Measurements from ENCODE around the gene RPP14.
"Not testable (repeated sequence)": the region's sequence is repeated elsewhere in the genome, so short reads cannot be mapped to it uniquely, and the experiment has no call there.

The RPP14 gene

GRCh38 chr3:58335652-58335947 lies 29.6 kb downstream of the RPP14 start:
- Histone ChIP-seq H3K36me3 (ENCODE audit: control insufficient read depth in 4 of 4, insufficient read depth in 4 of 4, low read length in 3 of 4) (peaks cover 0 to 25% (median 3%) of the 10 kb centered on the region in 4 experiments), H3K4me1 (ENCODE audit: control extremely low read depth in 1 of 4, control insufficient read depth in 4 of 4, insufficient read depth in 4 of 4, low read length in 3 of 4) (peaks cover 11 to 45% (median 34%) of the 10 kb centered on the region in 4 experiments), H3K27ac (ENCODE audit: insufficient read depth in 1 of 2, low read depth in 1 of 2, low read length in 2 of 2, poor library complexity in 1 of 2, severe bottlenecking in 2 of 2) (peak overlapping the region; percentile 66 to 81), H3K9me3 (ENCODE audit: control extremely low read depth in 1 of 5, control insufficient read depth in 4 of 5, insufficient read depth in 2 of 5, low read depth in 1 of 5, low read length in 4 of 5) (no peaks in the 10 kb centered on the region), H3K4me3 (ENCODE audit: control insufficient read depth in 1 of 7, extremely low read depth in 1 of 7, insufficient read depth in 4 of 7, low read depth in 2 of 7, low read length in 6 of 7) (peak overlapping the region in 2 of 7 experiments; percentile 11 to 91), H3K27me3 (replicated peaks in 2 of 5; ENCODE audit: control insufficient read depth in 4 of 5, insufficient read depth in 5 of 5, low read length in 4 of 5) (no peaks in the 10 kb centered on the region)
- ChIA-PET CTCF (interaction anchor here (0.6 to 7.4 kb wide), 12 partner anchors 9 to 198 kb away, joined by 3 to 44 read pairs (median 6); partner anchors contain the start of genes HTD2 and RPP14), POLR2A (interaction anchor here (0.8 to 1.4 kb wide), 4 partner anchors 9 to 27 kb away, joined by 3 to 4 read pairs (median 3); no protein-coding TSS in a partner anchor)
- WGBS (ENCODE audit: insufficient coverage), result 100% methylated on average over 1 of the region's 1 CpG
- DNase-seq, result no peak

GRCh38 chr3:58336135-58336882 lies 30.3 kb downstream of the RPP14 start:
- Histone ChIP-seq H3K4me1 (ENCODE audit: control extremely low read depth in 1 of 4, control insufficient read depth in 4 of 4, insufficient read depth in 4 of 4, low read length in 3 of 4) (peaks cover 11 to 52% (median 34%) of the 10 kb centered on the region in 4 experiments), H3K9me3 (ENCODE audit: control extremely low read depth in 1 of 5, control insufficient read depth in 4 of 5, insufficient read depth in 2 of 5, low read depth in 1 of 5, low read length in 4 of 5) (no peaks in the 10 kb centered on the region), H3K36me3 (ENCODE audit: control insufficient read depth in 4 of 4, insufficient read depth in 4 of 4, low read length in 3 of 4) (peaks cover 0 to 31% (median 4%) of the 10 kb centered on the region in 4 experiments), H3K27ac (ENCODE audit: insufficient read depth in 1 of 2, low read depth in 1 of 2, low read length in 2 of 2, poor library complexity in 1 of 2, severe bottlenecking in 2 of 2) (no peak overlapping the region), H3K4me3 (ENCODE audit: control insufficient read depth in 1 of 7, extremely low read depth in 1 of 7, insufficient read depth in 4 of 7, low read depth in 2 of 7, low read length in 6 of 7) (no peak overlapping the region), H3K27me3 (replicated peaks in 2 of 5; ENCODE audit: control insufficient read depth in 4 of 5, insufficient read depth in 5 of 5, low read length in 4 of 5) (no peaks in the 10 kb centered on the region)
- whole genome bisulfite sequencing (ENCODE audit: insufficient coverage), result 100% methylated on average over 1 of the region's 3 CpGs
- ChIA-PET POLR2A (interaction anchor here (0.9 to 1.4 kb wide), 2 partner anchors 18 to 28 kb away, joined by 3 to 4 read pairs; no protein-coding TSS in a partner anchor), CTCF (interaction anchor here (1.0 to 7.4 kb wide), 9 partner anchors 8 to 197 kb away, joined by 3 to 44 read pairs (median 7); no protein-coding TSS in a partner anchor)
- DNase-seq, result peak in 2 of 3 donors; percentile 28 to 34

GRCh38 chr3:58337190-58337589 lies 31.1 kb downstream of the RPP14 start:
- DNase-seq, result no peak
- CTCF ChIA-PET, result interaction anchor here (1.1 to 3.3 kb wide), 3 partner anchors 15 to 147 kb away, joined by 3 to 37 read pairs (median 6); no protein-coding TSS in a partner anchor
- POLR2A ChIA-PET, result no interaction called here
- Histone ChIP-seq H3K27ac (ENCODE audit: insufficient read depth in 1 of 2, low read depth in 1 of 2, low read length in 2 of 2, poor library complexity in 1 of 2, severe bottlenecking in 2 of 2) (no peak overlapping the region), H3K4me1 (ENCODE audit: control extremely low read depth in 1 of 4, control insufficient read depth in 4 of 4, insufficient read depth in 4 of 4, low read length in 3 of 4) (peaks cover 11 to 51% (median 32%) of the 10 kb centered on the region in 4 experiments), H3K27me3 (replicated peaks in 2 of 5; ENCODE audit: control insufficient read depth in 4 of 5, insufficient read depth in 5 of 5, low read length in 4 of 5) (no peaks in the 10 kb centered on the region), H3K9me3 (ENCODE audit: control extremely low read depth in 1 of 5, control insufficient read depth in 4 of 5, insufficient read depth in 2 of 5, low read depth in 1 of 5, low read length in 4 of 5) (no peaks in the 10 kb centered on the region), H3K36me3 (ENCODE audit: control insufficient read depth in 4 of 4, insufficient read depth in 4 of 4, low read length in 3 of 4) (peaks cover 0 to 34% (median 4%) of the 10 kb centered on the region in 4 experiments), H3K4me3 (ENCODE audit: control insufficient read depth in 1 of 7, extremely low read depth in 1 of 7, insufficient read depth in 4 of 7, low read depth in 2 of 7, low read length in 6 of 7) (no peak overlapping the region)
- WGBS (ENCODE audit: insufficient coverage), result no CpG with 5 or more reads among the region's 1 CpG

GRCh38 chr3:58339146-58339545 lies 33.1 kb downstream of the RPP14 start:
- DNase-seq; H3K4me3 ChIP-seq (ENCODE audit: control insufficient read depth in 1 of 7, extremely low read depth in 1 of 7, insufficient read depth in 4 of 7, low read depth in 2 of 7, low read length in 6 of 7); H3K9me3 ChIP-seq (ENCODE audit: control extremely low read depth in 1 of 5, control insufficient read depth in 4 of 5, insufficient read depth in 2 of 5, low read depth in 1 of 5, low read length in 4 of 5); H3K27ac ChIP-seq (ENCODE audit: insufficient read depth in 1 of 2, low read depth in 1 of 2, low read length in 2 of 2, poor library complexity in 1 of 2, severe bottlenecking in 2 of 2); H3K27me3 ChIP-seq (replicated peaks in 2 of 5; ENCODE audit: control insufficient read depth in 4 of 5, insufficient read depth in 5 of 5, low read length in 4 of 5): not testable (repeated sequence)
- H3K4me1 ChIP-seq (ENCODE audit: control extremely low read depth in 1 of 4, control insufficient read depth in 4 of 4, insufficient read depth in 4 of 4, low read length in 3 of 4), result peaks cover 8 to 51% (median 20%) of the 10 kb centered on the region in 4 experiments
- H3K36me3 ChIP-seq (ENCODE audit: control insufficient read depth in 4 of 4, insufficient read depth in 4 of 4, low read length in 3 of 4), result peaks cover 4 to 53% (median 8%) of the 10 kb centered on the region in 4 experiments
- ChIA-PET POLR2A (interaction anchor here (0.7 kb wide), 1 partner anchor 9 kb away, joined by 10 read pairs; no protein-coding TSS in a partner anchor), CTCF (interaction anchor here (0.7 to 2.9 kb wide), 6 partner anchors 11 to 1508 kb away, joined by 3 to 16 read pairs (median 4); no protein-coding TSS in a partner anchor)
- 91% methylated on average over 8 of the region's 12 CpGs for WGBS (ENCODE audit: insufficient coverage)

- Histone ChIP-seq H3K27me3 (replicated peaks in 2 of 5; ENCODE audit: control insufficient read depth in 4 of 5, insufficient read depth in 5 of 5, low read length in 4 of 5) (no peaks in the 10 kb centered on the region), H3K9me3 (ENCODE audit: control extremely low read depth in 1 of 5, control insufficient read depth in 4 of 5, insufficient read depth in 2 of 5, low read depth in 1 of 5, low read length in 4 of 5) (no peaks in the 10 kb centered on the region), H3K36me3 (ENCODE audit: control insufficient read depth in 4 of 4, insufficient read depth in 4 of 4, low read length in 3 of 4) (peaks cover 4 to 60% (median 8%) of the 10 kb centered on the region in 4 experiments), H3K4me3 (ENCODE audit: control insufficient read depth in 1 of 7, extremely low read depth in 1 of 7, insufficient read depth in 4 of 7, low read depth in 2 of 7, low read length in 6 of 7) (no peak overlapping the region), H3K27ac (ENCODE audit: insufficient read depth in 1 of 2, low read depth in 1 of 2, low read length in 2 of 2, poor library complexity in 1 of 2, severe bottlenecking in 2 of 2) (no peak overlapping the region), H3K4me1 (ENCODE audit: control extremely low read depth in 1 of 4, control insufficient read depth in 4 of 4, insufficient read depth in 4 of 4, low read length in 3 of 4) (peaks cover under 1 to 43% (median 5%) of the 10 kb centered on the region in 4 experiments)
- 100% methylated on average over 2 of the region's 3 CpGs for WGBS (ENCODE audit: insufficient coverage)
- no peak for DNase-seq
- ChIA-PET CTCF (interaction anchor here (0.6 to 2.9 kb wide), 7 partner anchors 9 to 72 kb away, joined by 3 to 16 read pairs (median 4); no protein-coding TSS in a partner anchor), POLR2A (no interaction called here)
Measured at GRCh38 chr3:58340594-58341244, 34.7 kb downstream of the RPP14 start.

- peaks cover 0 to 37% (median under 1%) of the 10 kb centered on the region in 4 experiments for H3K4me1 ChIP-seq (ENCODE audit: control extremely low read depth in 1 of 4, control insufficient read depth in 4 of 4, insufficient read depth in 4 of 4, low read length in 3 of 4)
- WGBS (ENCODE audit: insufficient coverage), result 100% methylated on average over 3 of the region's 3 CpGs
- CTCF ChIA-PET, result interaction anchor here (0.6 to 2.9 kb wide), 5 partner anchors 8 to 357 kb away, joined by 3 to 16 read pairs (median 5); no protein-coding TSS in a partner anchor
- H3K9me3 ChIP-seq (ENCODE audit: control extremely low read depth in 1 of 5, control insufficient read depth in 4 of 5, insufficient read depth in 2 of 5, low read depth in 1 of 5, low read length in 4 of 5), result no peaks in the 10 kb centered on the region
- H3K4me3 ChIP-seq (ENCODE audit: control insufficient read depth in 1 of 7, extremely low read depth in 1 of 7, insufficient read depth in 4 of 7, low read depth in 2 of 7, low read length in 6 of 7), result no peak overlapping the region
- no peak for DNase-seq
- POLR2A ChIA-PET, result no interaction called here
- peaks cover 4 to 57% (median 8%) of the 10 kb centered on the region in 4 experiments for H3K36me3 ChIP-seq (ENCODE audit: control insufficient read depth in 4 of 4, insufficient read depth in 4 of 4, low read length in 3 of 4)
- H3K27ac ChIP-seq (ENCODE audit: insufficient read depth in 1 of 2, low read depth in 1 of 2, low read length in 2 of 2, poor library complexity in 1 of 2, severe bottlenecking in 2 of 2), result no peak overlapping the region
- H3K27me3 ChIP-seq (replicated peaks in 2 of 5; ENCODE audit: control insufficient read depth in 4 of 5, insufficient read depth in 5 of 5, low read length in 4 of 5), result no peaks in the 10 kb centered on the region
Measured at GRCh38 chr3:58341376-58341775, 35.3 kb downstream of the RPP14 start.

All from common myeloid progenitor, CD34-positive (primary cell).